Prostate gland (tissue), 2 donors: ENCODE data around the gene TPBGL. TPM values are rescaled to one million over a fixed set of nuclear protein-coding genes. Genes with fewer than 3 reads are reported as not detected.

ENCODE experiments used
- DNase-seq: peaks from one replicate; pipeline ENCODE4 v3.0.0-alpha.2; 2019; ENCODE audit warnings: low spot score
- H3K27ac ChIP-seq, 2 donors: fragments of 200-600 bp; sonication (generic); 2 replicates each; pipeline ENCODE4 v1.5.1; 2017 to 2019
- H3K27me3 ChIP-seq: fragments of 200-600 bp; sonication (generic); replicated peaks from 2 replicates; pipeline ENCODE4 v1.5.1; 2019; ENCODE audit not compliant: insufficient read depth
- H3K36me3 ChIP-seq, 2 donors: fragments of 200-600 bp; sonication (generic); 1 replicate in 1 of 2; 2 replicates in 1 of 2; pipeline versions ENCODE4 v1.5.1 to v1.8.1; 2017 to 2019
- H3K4me1 ChIP-seq: fragments of 200-600 bp; sonication (generic); replicated peaks from 2 replicates; pipeline ENCODE4 v1.5.1; 2019
- H3K4me3 ChIP-seq, 2 donors: fragments of 200-600 bp; sonication (generic); 2 replicates each; pipeline ENCODE4 v1.5.1; 2017 to 2019
- H3K9me3 ChIP-seq: fragments of 200-600 bp; sonication (generic); 2 replicates; pipeline ENCODE4 v1.5.1; 2017
- POLR2A ChIP-seq: fragments of 450-650 bp; IDR thresholded peaks from one replicate; pipeline ENCODE4 v1.6.1; 2016; ENCODE audit warnings: antibody characterized with exemption, mild to moderate bottlenecking
- POLR2AphosphoS5 ChIP-seq: sonication (generic); formaldehyde crosslinking; IDR thresholded peaks from one replicate; pipeline ENCODE4 v1.6.1; 2017; ENCODE audit warnings: antibody characterized with exemption
- WGBS: methylation state at CpG from one replicate; pipeline ENCODE4 v1.1.5; 2018; 5-methylcytosine and 5-hydroxymethylcytosine counted together
- intact Hi-C: fragments of 100-400 bp; cut with DNase I; formaldehyde crosslinking; loops from one replicate; pipeline ENCODE4 v1.14.2; 2022
- total RNA-seq, 2 donors: library from RNA; depleted of rRNA; stranded (reverse); fragments of >200 nt; gene quantifications; one replicate each; pipeline ENCODE4 v1.1.0, GENCODE V29; 2016
- TF ChIP-seq, protein P1 (sequence below), 4 experiments: fragments of 200-600 bp in 2 of 4; fragments of 450-650 bp in 2 of 4; sonication (generic) in 2 of 4; IDR thresholded peaks; 1 replicate in 3 of 4; 2 replicates in 1 of 4; pipeline ENCODE4 v1.5.1; 2016 to 2019; ENCODE audit warnings: antibody characterized with exemption in 4 of 4, mild to moderate bottlenecking in 2 of 4, moderate library complexity in 2 of 4

Gene TPBGL
- total RNA-seq, 2 donors from 2014 or later: 0.68 to 8.3 TPM

DNA sequence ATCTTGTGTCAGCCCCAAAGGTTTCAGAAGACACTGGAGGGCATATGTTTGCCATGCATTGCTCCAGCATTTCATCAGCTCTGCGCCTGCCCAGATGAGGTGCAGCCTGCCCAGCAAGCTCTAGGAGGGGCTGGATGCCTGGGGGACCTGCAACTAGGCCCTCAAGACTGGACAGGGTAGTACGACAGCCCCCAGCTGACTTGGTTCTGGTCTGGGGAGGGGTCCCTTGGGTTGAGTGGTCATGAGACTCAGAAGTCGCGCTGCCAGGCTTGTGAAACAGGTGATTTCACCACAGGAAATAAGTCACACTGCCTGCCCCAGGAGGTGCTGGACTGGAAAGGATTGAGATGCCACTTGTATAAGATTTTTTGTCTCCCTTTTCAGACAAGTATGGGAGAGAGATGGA is 23.4 kb downstream of the TPBGL start:
- intact Hi-C loops: no loop called here
- TF ChIP-seq, protein P1, sequence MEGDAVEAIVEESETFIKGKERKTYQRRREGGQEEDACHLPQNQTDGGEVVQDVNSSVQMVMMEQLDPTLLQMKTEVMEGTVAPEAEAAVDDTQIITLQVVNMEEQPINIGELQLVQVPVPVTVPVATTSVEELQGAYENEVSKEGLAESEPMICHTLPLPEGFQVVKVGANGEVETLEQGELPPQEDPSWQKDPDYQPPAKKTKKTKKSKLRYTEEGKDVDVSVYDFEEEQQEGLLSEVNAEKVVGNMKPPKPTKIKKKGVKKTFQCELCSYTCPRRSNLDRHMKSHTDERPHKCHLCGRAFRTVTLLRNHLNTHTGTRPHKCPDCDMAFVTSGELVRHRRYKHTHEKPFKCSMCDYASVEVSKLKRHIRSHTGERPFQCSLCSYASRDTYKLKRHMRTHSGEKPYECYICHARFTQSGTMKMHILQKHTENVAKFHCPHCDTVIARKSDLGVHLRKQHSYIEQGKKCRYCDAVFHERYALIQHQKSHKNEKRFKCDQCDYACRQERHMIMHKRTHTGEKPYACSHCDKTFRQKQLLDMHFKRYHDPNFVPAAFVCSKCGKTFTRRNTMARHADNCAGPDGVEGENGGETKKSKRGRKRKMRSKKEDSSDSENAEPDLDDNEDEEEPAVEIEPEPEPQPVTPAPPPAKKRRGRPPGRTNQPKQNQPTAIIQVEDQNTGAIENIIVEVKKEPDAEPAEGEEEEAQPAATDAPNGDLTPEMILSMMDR (IDR thresholded peaks at IDR 0.05): no peak
- TF ChIP-seq POLR2AphosphoS5 (no peak), POLR2A (no peak)
- no peaks in the 10 kb centered on the region for H3K36me3 ChIP-seq
- H3K4me3 ChIP-seq: no peak overlapping the region
- H3K4me1 ChIP-seq: no peaks in the 10 kb centered on the region
- no peak for DNase-seq
- H3K27ac ChIP-seq: no peak overlapping the region
- WGBS: 80% methylated on average over 4 of the region's 4 CpGs
- H3K9me3 ChIP-seq: no peaks in the 10 kb centered on the region
- no peaks in the 10 kb centered on the region for H3K27me3 ChIP-seq

DNA sequence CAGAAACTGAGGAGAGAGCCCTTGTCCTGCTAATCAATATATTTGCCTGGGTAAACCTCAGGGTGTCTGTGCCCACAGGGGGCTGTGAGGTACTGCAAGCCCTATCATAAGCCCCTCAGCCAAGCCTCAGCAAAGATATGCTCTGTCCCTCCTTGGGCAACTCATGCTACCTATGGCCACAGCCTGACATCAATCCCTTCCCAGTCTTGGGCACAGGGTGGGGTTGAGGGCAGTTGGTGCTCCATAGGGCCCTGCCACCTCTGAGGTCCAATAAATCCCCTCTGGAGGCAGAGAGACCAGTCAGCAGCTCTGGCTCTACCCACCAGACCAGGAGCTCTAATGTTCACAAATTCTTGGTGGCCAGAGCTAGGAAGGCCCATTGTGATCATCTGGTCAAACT is 23.8 kb downstream of the TPBGL start:
- Histone ChIP-seq H3K27me3 (no peaks in the 10 kb centered on the region), H3K4me1 (no peaks in the 10 kb centered on the region), H3K36me3 (no peaks in the 10 kb centered on the region), H3K27ac (no peak overlapping the region), H3K4me3 (no peak overlapping the region), H3K9me3 (no peaks in the 10 kb centered on the region)
- no peak for TF ChIP-seq POLR2AphosphoS5
- TF ChIP-seq POLR2A: no peak
- TF ChIP-seq, protein P1 (IDR thresholded peaks at IDR 0.05): no peak
- no peak for DNase-seq
- intact Hi-C loops: no loop called here

DNA sequence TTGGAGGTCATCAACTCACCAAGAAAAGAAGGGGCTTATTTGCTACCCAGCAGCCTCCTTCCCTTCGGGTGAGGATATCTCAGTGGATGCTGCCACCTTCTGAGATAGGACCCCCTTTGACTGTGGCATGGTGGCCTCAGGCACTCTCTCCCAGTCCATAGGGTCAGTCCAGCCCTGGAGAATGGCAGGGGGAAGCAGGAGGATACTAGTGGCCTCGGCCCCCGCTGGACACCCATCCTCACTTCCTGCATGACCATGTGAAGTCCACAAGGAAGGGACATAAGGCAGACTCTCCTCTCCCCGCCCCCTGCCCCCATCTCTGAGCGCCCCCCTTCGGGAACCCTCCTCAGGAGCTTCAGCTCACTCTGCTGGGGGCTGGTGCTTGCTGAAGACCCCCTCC is 24.4 kb downstream of the TPBGL start:
- Histone ChIP-seq H3K9me3 (no peaks in the 10 kb centered on the region), H3K4me1 (no peaks in the 10 kb centered on the region), H3K27ac (no peak overlapping the region), H3K4me3 (no peak overlapping the region), H3K36me3 (no peaks in the 10 kb centered on the region), H3K27me3 (no peaks in the 10 kb centered on the region)
- intact Hi-C loops: no loop called here
- DNase-seq: no peak
- 83% methylated on average over 6 of the region's 6 CpGs for WGBS
- TF ChIP-seq POLR2A (no peak), POLR2AphosphoS5 (no peak)
- TF ChIP-seq, protein P1 (IDR thresholded peaks at IDR 0.05): no peak

DNA sequence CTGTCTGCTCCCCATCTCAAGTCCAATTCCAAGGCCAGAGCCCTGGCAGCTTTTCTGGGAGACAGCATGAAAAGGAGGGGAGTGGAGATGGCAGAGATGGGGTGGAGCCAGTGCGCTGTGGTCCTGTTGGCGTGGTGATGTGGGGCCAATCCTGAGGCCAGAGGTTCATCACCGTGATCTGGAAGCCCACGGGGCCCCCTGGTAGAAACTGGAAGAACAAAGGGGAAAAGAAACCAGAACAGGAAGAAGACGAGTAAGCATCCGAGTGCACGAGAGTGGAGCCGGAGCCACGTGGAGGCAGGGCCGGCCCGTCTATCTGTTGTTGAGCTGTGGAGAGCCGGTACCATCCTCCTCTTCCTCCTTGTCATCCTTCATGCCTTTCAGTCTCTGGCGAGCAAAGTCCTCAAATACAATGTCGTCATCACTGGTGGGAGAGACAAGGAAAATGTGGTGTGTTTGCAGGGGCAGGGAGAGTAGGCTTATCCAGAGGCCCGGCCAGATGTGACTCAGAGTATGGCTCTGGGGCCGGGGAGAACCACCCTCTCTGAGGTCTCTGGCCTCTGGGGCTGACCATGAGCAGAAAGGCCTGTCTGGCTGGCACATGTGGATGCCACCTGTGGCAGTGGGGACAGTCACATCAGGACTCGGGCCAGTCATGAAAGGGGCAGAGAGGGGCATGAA is 25.4 kb downstream of the TPBGL start:
- no peak for TF ChIP-seq POLR2AphosphoS5
- no peak for TF ChIP-seq POLR2A
- TF ChIP-seq, protein P1 (IDR thresholded peaks at IDR 0.05): no peak
- H3K9me3 ChIP-seq: no peaks in the 10 kb centered on the region
- H3K4me3 ChIP-seq: no peak overlapping the region
- 65% methylated on average over 17 of the region's 17 CpGs for WGBS
- H3K4me1 ChIP-seq: no peaks in the 10 kb centered on the region
- no peaks in the 10 kb centered on the region for H3K27me3 ChIP-seq
- no peaks in the 10 kb centered on the region for H3K36me3 ChIP-seq
- intact Hi-C loops: no loop called here
- DNase-seq: no peak
- no peak overlapping the region for H3K27ac ChIP-seq
